CD4-positive, alpha-beta T cell (primary cell): ENCODE results near the gene FAM228A. TPM values are rescaled to one million over a fixed set of nuclear protein-coding genes. Genes with fewer than 3 reads are reported as not detected.

Experiments
- ATAC-seq: fragments of 200-7000 bp; cut with Tn5 transposase; one replicate; pipeline ENCODE4 v1.10.0; 2022; ENCODE audit warnings: mild to moderate bottlenecking; ENCODE audit not compliant: poor library complexity
- CTCF ChIA-PET: fragments of 350-600 bp; sonication (Branson Sonifier 250); formaldehyde crosslinking; loops from one replicate; lab custom pipeline; 2021; ENCODE audit warnings: antibody characterized with exemption, inconsistent platforms; lab: Charles Lee
- POLR2A ChIA-PET: fragments of 350-600 bp; sonication (Branson Sonifier 250); formaldehyde crosslinking; loops from one replicate; lab custom pipeline; 2021; ENCODE audit warnings: antibody characterized with exemption, inconsistent platforms; lab: Charles Lee
- DNase-seq, 14 experiments: peaks; one replicate each; pipeline ENCODE4 v3.0.0-alpha.2; 2013 to 2020; ENCODE audit warnings: mixed read lengths in 2 of 14
- H3K27ac ChIP-seq, 2 donors: one replicate each; pipeline versions ENCODE4 v1.5.1 to v1.7.0; 2013; ENCODE audit warnings: low read length in 2 of 2, low read depth in 1 of 2, mild to moderate bottlenecking in 1 of 2
- H3K27me3 ChIP-seq, 2 experiments: 1 replicate in 1 of 2; 2 replicates in 1 of 2; pipeline versions ENCODE4 v1.6.1 to v1.7.0; 2013; ENCODE audit warnings: low read length in 2 of 2, control low read depth in 1 of 2, mild to moderate bottlenecking in 1 of 2, moderate library complexity in 1 of 2; ENCODE audit not compliant: insufficient read depth in 2 of 2, control insufficient read depth in 1 of 2
- H3K36me3 ChIP-seq: one replicate; pipeline ENCODE4 v1.6.1; 2013; ENCODE audit warnings: low read length, control low read depth; ENCODE audit not compliant: insufficient read depth
- H3K4me1 ChIP-seq: one replicate; pipeline ENCODE4 v1.6.1; 2013; ENCODE audit warnings: low read length, control low read depth; ENCODE audit not compliant: insufficient read depth
- H3K4me3 ChIP-seq: one replicate; pipeline ENCODE4 v1.5.1; 2013; ENCODE audit warnings: mild to moderate bottlenecking, low read length, moderate library complexity
- H3K9me3 ChIP-seq, 2 experiments: 1 replicate in 1 of 2; 2 replicates in 1 of 2; pipeline versions ENCODE4 v1.6.1 to v1.7.0; 2013; ENCODE audit warnings: low read length in 2 of 2, mild to moderate bottlenecking in 2 of 2, control low read depth in 1 of 2, moderate library complexity in 1 of 2; ENCODE audit not compliant: control insufficient read depth in 1 of 2, insufficient read depth in 1 of 2
- H3K27ac Mint-ChIP-seq: one replicate; pipeline ENCODE4 v1.8.0; 2020; ENCODE audit warnings: mixed read lengths
- H3K27me3 Mint-ChIP-seq: one replicate; pipeline ENCODE4 v1.8.0; 2021; ENCODE audit warnings: mixed read lengths
- H3K36me3 Mint-ChIP-seq: one replicate; pipeline ENCODE4 v1.8.0; 2021; ENCODE audit warnings: low read depth, mixed read lengths
- H3K4me1 Mint-ChIP-seq: one replicate; pipeline ENCODE4 v1.8.0; 2021; ENCODE audit warnings: low read depth, mixed read lengths
- H3K4me3 Mint-ChIP-seq: one replicate; pipeline ENCODE4 v1.8.0; 2020; ENCODE audit warnings: mild to moderate bottlenecking, mixed read lengths
- H3K9me3 Mint-ChIP-seq: one replicate; pipeline ENCODE4 v1.8.0; 2020; ENCODE audit warnings: mixed read lengths
- intact Hi-C, 2 experiments: fragments of 100-400 bp; cut with DNase I in 1 of 2; cut with micrococcal nuclease in 1 of 2; formaldehyde crosslinking; loops; one replicate each; pipeline versions ENCODE4 v1.15.1 to v1.9.0; 2023 to 2025; cut with DNase I, micrococcal nuclease
- total RNA-seq, 174 experiments: library from RNA in 2 of 174; stranded (reverse) in 2 of 174; gene quantifications; one replicate each; pipeline ENCODE4 v1.2.3 and lab custom pipeline; 2021 to 2026
- TF ChIP-seq, protein P1 (sequence below): fragments of 200-600 bp; IDR thresholded peaks from one replicate; pipeline ENCODE4 v1.8.0; 2022; ENCODE audit warnings: antibody characterized with exemption, mild to moderate bottlenecking

FAM228A gene
- total RNA-seq, 2 experiments from 2014 or later, result 0.20 to 0.22 TPM

GRCh38 chr2:24220554-24221291, 45.9 kb downstream of the FAM228A start:
- H3K4me1 Mint-ChIP-seq, result no peaks in the 10 kb centered on the region
- H3K36me3 Mint-ChIP-seq, result peaks cover 65% of the 10 kb centered on the region
- H3K27me3 ChIP-seq, result no peaks in the 10 kb centered on the region
- H3K36me3 ChIP-seq, result peaks cover 60% of the 10 kb centered on the region
- intact Hi-C loops, result no loop called here
- H3K4me3 Mint-ChIP-seq, result no peak overlapping the region
- TF ChIP-seq, protein P1, sequence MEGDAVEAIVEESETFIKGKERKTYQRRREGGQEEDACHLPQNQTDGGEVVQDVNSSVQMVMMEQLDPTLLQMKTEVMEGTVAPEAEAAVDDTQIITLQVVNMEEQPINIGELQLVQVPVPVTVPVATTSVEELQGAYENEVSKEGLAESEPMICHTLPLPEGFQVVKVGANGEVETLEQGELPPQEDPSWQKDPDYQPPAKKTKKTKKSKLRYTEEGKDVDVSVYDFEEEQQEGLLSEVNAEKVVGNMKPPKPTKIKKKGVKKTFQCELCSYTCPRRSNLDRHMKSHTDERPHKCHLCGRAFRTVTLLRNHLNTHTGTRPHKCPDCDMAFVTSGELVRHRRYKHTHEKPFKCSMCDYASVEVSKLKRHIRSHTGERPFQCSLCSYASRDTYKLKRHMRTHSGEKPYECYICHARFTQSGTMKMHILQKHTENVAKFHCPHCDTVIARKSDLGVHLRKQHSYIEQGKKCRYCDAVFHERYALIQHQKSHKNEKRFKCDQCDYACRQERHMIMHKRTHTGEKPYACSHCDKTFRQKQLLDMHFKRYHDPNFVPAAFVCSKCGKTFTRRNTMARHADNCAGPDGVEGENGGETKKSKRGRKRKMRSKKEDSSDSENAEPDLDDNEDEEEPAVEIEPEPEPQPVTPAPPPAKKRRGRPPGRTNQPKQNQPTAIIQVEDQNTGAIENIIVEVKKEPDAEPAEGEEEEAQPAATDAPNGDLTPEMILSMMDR, result no peak
- ChIA-PET POLR2A (no interaction called here), CTCF (no interaction called here)
- H3K27ac Mint-ChIP-seq, result no peak overlapping the region
- no peaks in the 10 kb centered on the region for H3K9me3 ChIP-seq
- H3K4me1 ChIP-seq, result no peaks in the 10 kb centered on the region
- H3K4me3 ChIP-seq, result no peak overlapping the region
- H3K27me3 Mint-ChIP-seq, result no peaks in the 10 kb centered on the region
- H3K9me3 Mint-ChIP-seq, result no peaks in the 10 kb centered on the region
- no peak for DNase-seq
- ATAC-seq, result no peak
- no peak overlapping the region for H3K27ac ChIP-seq

- Mint-ChIP-seq H3K27me3 (no peaks in the 10 kb centered on the region), H3K9me3 (no peaks in the 10 kb centered on the region), H3K4me3 (no peak overlapping the region), H3K27ac (no peak overlapping the region), H3K4me1 (no peaks in the 10 kb centered on the region), H3K36me3 (peaks cover 66% of the 10 kb centered on the region)
- no peaks in the 10 kb centered on the region for H3K9me3 ChIP-seq
- no peaks in the 10 kb centered on the region for H3K4me1 ChIP-seq
- intact Hi-C loops, result no loop called here
- H3K4me3 ChIP-seq, result no peak overlapping the region
- ATAC-seq (no peak), DNase-seq (no peak)
- no peaks in the 10 kb centered on the region for H3K27me3 ChIP-seq
- H3K36me3 ChIP-seq, result peaks cover 60% of the 10 kb centered on the region
- H3K27ac ChIP-seq, result no peak overlapping the region
- TF ChIP-seq, protein P1, result no peak
- ChIA-PET CTCF (no interaction called here), POLR2A (no interaction called here)
Observed at GRCh38 chr2:24221343-24222050, 46.6 kb downstream of the FAM228A start.

DNA sequence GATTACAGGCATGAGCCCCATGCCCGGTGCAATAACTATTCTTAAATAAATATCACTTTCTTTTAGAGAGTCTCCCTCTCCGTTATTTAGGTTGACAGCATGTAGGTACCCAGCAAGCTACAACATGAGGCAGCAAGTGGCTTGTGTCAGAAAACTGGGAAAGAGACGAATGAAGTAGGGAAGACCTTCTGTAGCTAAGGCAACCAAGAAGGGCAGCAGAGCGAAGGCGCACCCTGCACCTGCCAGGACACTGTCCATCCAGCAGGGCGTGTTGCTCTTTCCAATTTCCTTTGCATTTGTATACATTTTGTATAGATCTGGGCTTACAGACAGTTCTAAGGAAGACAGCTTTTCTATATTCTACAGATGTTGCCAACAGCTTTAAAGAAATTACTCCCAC, 48.1 kb downstream of the FAM228A start:
- Mint-ChIP-seq H3K27me3 (no peaks in the 10 kb centered on the region), H3K9me3 (no peaks in the 10 kb centered on the region), H3K4me1 (no peaks in the 10 kb centered on the region), H3K27ac (no peak overlapping the region), H3K36me3 (peaks cover 58% of the 10 kb centered on the region), H3K4me3 (no peak overlapping the region)
- Histone ChIP-seq H3K36me3 (peaks cover 51% of the 10 kb centered on the region), H3K27ac (no peak overlapping the region), H3K9me3 (no peaks in the 10 kb centered on the region), H3K4me1 (no peaks in the 10 kb centered on the region), H3K4me3 (no peak overlapping the region), H3K27me3 (no peaks in the 10 kb centered on the region)
- no peak for ATAC-seq
- no peak for DNase-seq
- CTCF ChIA-PET, result no interaction called here
- POLR2A ChIA-PET, result no interaction called here
- TF ChIP-seq, protein P1, result no peak
- intact Hi-C loops, result no loop called here
